Smooth muscle cell (in vitro differentiated cells): ENCODE measurements around the gene SSTR3. TPM values are rescaled to one million over a fixed set of nuclear protein-coding genes. Genes with fewer than 3 reads are reported as not detected.
A peak's percentile ranks its signal among the peaks of the same experiment; 100 is the strongest.

Source experiments
- DNase-seq: peaks from one replicate; lab custom pipeline; 2025; ENCODE audit not compliant: unreplicated experiment; lab: John Stamatoyannopoulos, UW
- H2AFZ ChIP-seq: fragments of 200-600 bp; sonication (generic); 2 replicates; pipeline ENCODE4 v1.6.0; 2016; ENCODE audit warnings: antibody characterized with exemption, low read depth, mild to moderate bottlenecking
- H3F3A ChIP-seq: fragments of 200-600 bp; sonication (generic); 2 replicates; pipeline ENCODE4 v1.6.0; 2017; ENCODE audit warnings: antibody characterized with exemption, low read depth
- H3K27ac ChIP-seq: fragments of 200-600 bp; sonication (generic); 2 replicates; pipeline ENCODE4 v1.5.1; 2016; ENCODE audit warnings: low read depth, mild to moderate bottlenecking
- H3K27me3 ChIP-seq: fragments of 200-600 bp; sonication (generic); 2 replicates; pipeline ENCODE4 v1.6.1; 2016; ENCODE audit warnings: low read depth, mild to moderate bottlenecking
- H3K36me3 ChIP-seq: fragments of 200-600 bp; sonication (generic); 2 replicates; pipeline ENCODE4 v1.5.1; 2016; ENCODE audit warnings: low read depth
- H3K4me1 ChIP-seq: fragments of 200-600 bp; sonication (generic); 2 replicates; pipeline ENCODE4 v1.5.1; 2016; ENCODE audit warnings: low read depth
- H3K4me2 ChIP-seq: fragments of 200-600 bp; sonication (generic); 2 replicates; pipeline ENCODE4 v1.6.0; 2016; ENCODE audit warnings: mild to moderate bottlenecking
- H3K4me3 ChIP-seq: fragments of 200-600 bp; sonication (generic); 2 replicates; pipeline ENCODE4 v1.5.1; 2016; ENCODE audit warnings: mild to moderate bottlenecking
- H3K79me2 ChIP-seq: fragments of 200-600 bp; sonication (generic); 2 replicates; pipeline ENCODE4 v1.6.0; 2016; ENCODE audit warnings: low read depth, mild to moderate bottlenecking
- H3K9ac ChIP-seq: fragments of 200-600 bp; sonication (generic); 2 replicates; pipeline ENCODE4 v1.6.0; 2016; ENCODE audit warnings: low read depth
- H3K9me3 ChIP-seq: fragments of 200-600 bp; sonication (generic); replicated peaks from 2 replicates; pipeline ENCODE4 v1.5.1; 2016; ENCODE audit warnings: low read depth
- H4K20me1 ChIP-seq: fragments of 200-600 bp; sonication (generic); 2 replicates; pipeline ENCODE4 v1.6.0; 2016; ENCODE audit warnings: low read depth
- WGBS: methylation state at CpG from one replicate; pipeline ENCODE4 v1.1.7; 2016; ENCODE audit warnings: low lambda C conversion rate; 5-methylcytosine and 5-hydroxymethylcytosine counted together
- polyA plus RNA-seq: library from polyadenylated mRNA; unstranded; fragments of >200 nt; fragmentation: Nextera tagmentation; extraction: Ambion mirVana; gene quantifications from 2 replicates; pipeline ENCODE4 v1.2.1, GENCODE V29; 2016
- total RNA-seq: library from RNA; depleted of rRNA; stranded (reverse); fragments of >200 nt; gene quantifications from 2 replicates; pipeline ENCODE4 v1.2.3, GENCODE V29; 2014
- TF ChIP-seq, protein P1 (sequence below): fragments of 200-600 bp; sonication (generic); IDR thresholded peaks from 2 replicates; pipeline ENCODE4 v1.5.1; 2017; ENCODE audit warnings: borderline replicate concordance, mild to moderate bottlenecking, antibody characterized with exemption; ENCODE audit not compliant: insufficient read depth, poor library complexity, severe bottlenecking

SSTR3 gene
- total and polyA plus RNA-seq, 2 experiments from 2014 or later = not detected

DNA sequence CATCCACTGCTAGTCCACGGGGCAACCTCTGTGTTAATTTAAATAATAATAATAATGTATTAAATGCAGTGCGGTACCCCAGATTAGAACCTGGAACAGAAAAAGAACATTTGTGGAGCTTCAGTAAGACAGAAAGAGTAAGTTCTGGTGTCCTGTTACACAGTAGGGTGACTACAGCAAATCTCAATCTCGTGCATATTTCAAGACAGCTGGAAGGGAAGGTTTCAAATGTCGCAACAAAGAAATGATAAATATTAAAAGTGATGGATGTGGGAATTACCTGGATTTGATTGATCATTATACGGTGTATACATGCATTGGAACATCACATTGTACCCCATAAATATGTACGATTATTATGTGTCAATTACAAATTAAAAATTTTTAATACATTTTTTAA lies 33.5 kb upstream of the SSTR3 start:
- WGBS = 83% methylated on average over 6 of the region's 6 CpGs
- H3K27me3 ChIP-seq = no peaks in the 10 kb centered on the region
- H3K27ac ChIP-seq = no peak overlapping the region
- no peaks in the 10 kb centered on the region for H3F3A ChIP-seq
- no peak overlapping the region for H2AFZ ChIP-seq
- H3K4me3 ChIP-seq = no peak overlapping the region
- no peaks in the 10 kb centered on the region for H3K9me3 ChIP-seq
- no peak overlapping the region for H3K9ac ChIP-seq
- H4K20me1 ChIP-seq = no peaks in the 10 kb centered on the region
- no peaks in the 10 kb centered on the region for H3K79me2 ChIP-seq
- H3K36me3 ChIP-seq = no peaks in the 10 kb centered on the region
- H3K4me1 ChIP-seq = peaks cover 6% of the 10 kb centered on the region
- DNase-seq = no peak
- TF ChIP-seq, protein P1, sequence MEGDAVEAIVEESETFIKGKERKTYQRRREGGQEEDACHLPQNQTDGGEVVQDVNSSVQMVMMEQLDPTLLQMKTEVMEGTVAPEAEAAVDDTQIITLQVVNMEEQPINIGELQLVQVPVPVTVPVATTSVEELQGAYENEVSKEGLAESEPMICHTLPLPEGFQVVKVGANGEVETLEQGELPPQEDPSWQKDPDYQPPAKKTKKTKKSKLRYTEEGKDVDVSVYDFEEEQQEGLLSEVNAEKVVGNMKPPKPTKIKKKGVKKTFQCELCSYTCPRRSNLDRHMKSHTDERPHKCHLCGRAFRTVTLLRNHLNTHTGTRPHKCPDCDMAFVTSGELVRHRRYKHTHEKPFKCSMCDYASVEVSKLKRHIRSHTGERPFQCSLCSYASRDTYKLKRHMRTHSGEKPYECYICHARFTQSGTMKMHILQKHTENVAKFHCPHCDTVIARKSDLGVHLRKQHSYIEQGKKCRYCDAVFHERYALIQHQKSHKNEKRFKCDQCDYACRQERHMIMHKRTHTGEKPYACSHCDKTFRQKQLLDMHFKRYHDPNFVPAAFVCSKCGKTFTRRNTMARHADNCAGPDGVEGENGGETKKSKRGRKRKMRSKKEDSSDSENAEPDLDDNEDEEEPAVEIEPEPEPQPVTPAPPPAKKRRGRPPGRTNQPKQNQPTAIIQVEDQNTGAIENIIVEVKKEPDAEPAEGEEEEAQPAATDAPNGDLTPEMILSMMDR = no peak
- no peak overlapping the region for H3K4me2 ChIP-seq

DNA sequence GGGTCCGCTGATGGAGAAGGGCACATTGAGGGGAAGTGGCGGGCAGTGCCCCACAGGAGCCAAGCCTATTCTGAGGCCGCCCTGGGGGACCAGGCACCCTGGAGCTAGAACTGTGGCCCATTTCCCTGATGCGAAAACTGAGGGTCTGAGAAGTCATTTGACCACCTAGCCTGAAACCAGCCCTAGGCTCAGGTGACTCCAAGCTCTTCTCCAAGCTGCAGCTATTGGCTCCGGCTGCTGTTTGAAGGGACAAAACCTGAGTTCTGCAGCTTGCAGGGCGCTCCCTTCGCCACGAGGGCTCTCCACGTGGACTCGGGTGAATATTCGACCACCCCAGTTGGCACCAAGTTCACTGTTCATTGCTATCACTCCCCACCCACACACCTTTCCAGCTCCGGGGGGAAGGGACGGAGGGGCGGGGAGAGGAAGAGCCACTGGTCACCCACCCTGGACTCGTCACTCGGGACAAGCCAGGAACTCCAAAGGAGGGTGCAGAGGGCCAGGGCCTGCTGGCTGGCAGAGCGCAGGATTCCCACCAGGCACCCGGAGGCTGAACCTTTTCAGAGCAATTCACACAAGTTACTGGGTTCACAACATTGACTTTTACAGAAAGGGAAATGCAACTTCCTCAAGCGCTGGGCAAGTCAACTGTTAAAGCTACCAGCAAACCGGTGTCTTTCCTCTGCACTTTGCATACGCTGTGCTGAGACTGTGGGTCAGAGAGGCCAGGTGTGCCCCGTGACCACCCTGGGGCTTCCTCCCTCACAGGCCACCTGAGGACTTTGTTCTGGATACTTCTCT lies 32.8 kb upstream of the SSTR3 start:
- Histone ChIP-seq H3K79me2 (no peaks in the 10 kb centered on the region), H3F3A (no peaks in the 10 kb centered on the region), H3K4me1 (peaks cover 6% of the 10 kb centered on the region), H2AFZ (no peak overlapping the region), H3K9ac (no peak overlapping the region), H3K4me3 (no peak overlapping the region), H3K9me3 (no peaks in the 10 kb centered on the region), H4K20me1 (no peaks in the 10 kb centered on the region), H3K4me2 (no peak overlapping the region), H3K27me3 (no peaks in the 10 kb centered on the region), H3K27ac (no peak overlapping the region), H3K36me3 (no peaks in the 10 kb centered on the region)
- no peak for DNase-seq
- TF ChIP-seq, protein P1 = no peak
- WGBS = 85% methylated on average over 21 of the region's 22 CpGs

DNA sequence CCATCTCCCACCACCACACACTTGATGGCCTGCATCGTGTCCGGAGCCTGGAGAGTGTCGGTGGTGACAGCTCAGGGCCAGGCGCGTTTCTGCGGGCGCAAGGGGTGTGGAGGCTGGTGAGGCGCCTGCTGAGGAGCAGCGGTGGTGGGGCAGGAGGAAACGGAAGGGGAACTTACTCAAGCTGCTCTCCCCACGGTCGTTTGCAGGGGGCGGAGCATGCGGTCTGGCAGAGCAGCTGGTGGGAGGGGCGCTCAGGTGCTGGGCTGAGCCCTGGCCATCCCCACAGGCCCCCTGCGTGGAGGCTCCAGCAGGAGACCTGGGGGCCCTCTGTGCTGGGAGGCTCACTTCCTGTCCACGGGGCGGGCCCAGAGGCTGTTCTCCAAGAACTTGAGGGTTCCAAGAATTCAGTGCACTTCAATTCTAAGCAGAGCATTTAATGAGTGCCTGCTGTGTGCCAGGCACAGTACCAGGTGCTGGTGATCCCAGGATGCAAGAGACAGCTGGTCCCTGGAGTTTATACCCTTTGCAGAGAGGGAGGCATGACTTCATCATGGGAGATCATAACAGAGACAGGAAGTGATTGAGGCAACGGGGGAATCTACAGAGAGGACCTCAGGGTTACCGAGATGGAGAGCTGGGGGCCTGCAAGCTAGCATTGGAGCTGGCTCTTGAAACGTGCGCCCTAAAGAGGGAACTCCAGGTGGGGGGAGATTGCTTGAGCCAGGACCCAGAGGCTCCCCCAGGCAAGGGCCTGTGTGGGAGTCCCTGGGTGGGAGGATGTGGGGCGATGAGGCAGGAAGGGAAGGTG lies 32.0 kb upstream of the SSTR3 start, which contains the start of gene RAC2:
Gene RAC2 (minus strand): TSS at position 156 of the 808 bp plus-strand sequence. CDS start 121 bp downstream, at position 35.
- Histone ChIP-seq H3K4me1 (peaks cover 6% of the 10 kb centered on the region), H3K27ac (no peak within 1 kb of the TSS), H3K9me3 (no peaks in the 10 kb centered on the region), H3K27me3 (no peaks in the 10 kb centered on the region), H3K9ac (no peak within 1 kb of the TSS), H2AFZ (no peak within 1 kb of the TSS), H4K20me1 (no peaks in the 10 kb centered on the region), H3K79me2 (no peaks in the 10 kb centered on the region), H3K36me3 (no peaks in the 10 kb centered on the region), H3K4me2 (peak within 1 kb of the TSS; percentile 59), H3F3A (no peaks in the 10 kb centered on the region), H3K4me3 (no peak within 1 kb of the TSS)
- WGBS = 49% methylated on average over 23 of the region's 23 CpGs
- TF ChIP-seq, protein P1 = no peak
- no peak for DNase-seq
